ENCODE data around the gene PCARE.

PCARE gene

GRCh38 chr2:29053670-29054400 is 20.5 kb downstream of the PCARE start:
- Histone ChIP-seq H3K4me2 (ENCODE audit: low read depth, low read length, poor library complexity, severe bottlenecking) (no peak overlapping the region), H3K27me3 (ENCODE audit: insufficient read depth, low read length, poor library complexity, severe bottlenecking) (no peaks in the 10 kb centered on the region), H3K79me2 (ENCODE audit: insufficient read depth, low read length) (no peaks in the 10 kb centered on the region), H3K9me2 (replicated peaks; ENCODE audit: low read depth, low read length) (no peaks in the 10 kb centered on the region), H3K4me1 (ENCODE audit: insufficient read depth, low read length, poor library complexity, severe bottlenecking) (peaks cover 4% of the 10 kb centered on the region), H2AFZ (ENCODE audit: low read length) (no peak overlapping the region), H3K4me3 (ENCODE audit: low read length, poor library complexity, severe bottlenecking) (no peak overlapping the region), H3K9ac (ENCODE audit: low read depth, low read length, poor library complexity, severe bottlenecking) (no peak overlapping the region), H4K20me1 (ENCODE audit: insufficient read depth, low read length, poor library complexity, severe bottlenecking) (no peaks in the 10 kb centered on the region), H3K9me3 (ENCODE audit: insufficient read depth, low read depth, low read length) (no peaks in the 10 kb centered on the region), H3F3A (ENCODE audit: low read depth) (no peaks in the 10 kb centered on the region), H3K36me3 (ENCODE audit: insufficient read depth, low read length) (no peaks in the 10 kb centered on the region)
- no peak for TF ChIP-seq CTCF (conservative IDR thresholded peaks at IDR 0.05; ENCODE audit: low read length)

GRCh38 chr2:29053223-29053622 is 21.1 kb downstream of the PCARE start:
- no peaks in the 10 kb centered on the region for H3F3A ChIP-seq (ENCODE audit: low read depth)
- H3K4me3 ChIP-seq (ENCODE audit: low read length, poor library complexity, severe bottlenecking), result no peak overlapping the region
- H3K4me2 ChIP-seq (ENCODE audit: low read depth, low read length, poor library complexity, severe bottlenecking), result no peak overlapping the region
- H3K9me3 ChIP-seq (ENCODE audit: insufficient read depth, low read depth, low read length), result no peaks in the 10 kb centered on the region
- H3K36me3 ChIP-seq (ENCODE audit: insufficient read depth, low read length), result no peaks in the 10 kb centered on the region
- peaks cover 4% of the 10 kb centered on the region for H3K4me1 ChIP-seq (ENCODE audit: insufficient read depth, low read length, poor library complexity, severe bottlenecking)
- no peaks in the 10 kb centered on the region for H3K9me2 ChIP-seq (replicated peaks; ENCODE audit: low read depth, low read length)
- H3K79me2 ChIP-seq (ENCODE audit: insufficient read depth, low read length), result no peaks in the 10 kb centered on the region
- no peak overlapping the region for H2AFZ ChIP-seq (ENCODE audit: low read length)
- H3K9ac ChIP-seq (ENCODE audit: low read depth, low read length, poor library complexity, severe bottlenecking), result no peak overlapping the region
- no peaks in the 10 kb centered on the region for H3K27me3 ChIP-seq (ENCODE audit: insufficient read depth, low read length, poor library complexity, severe bottlenecking)
- H4K20me1 ChIP-seq (ENCODE audit: insufficient read depth, low read length, poor library complexity, severe bottlenecking), result no peaks in the 10 kb centered on the region
- no peak for TF ChIP-seq EZH2phosphoT487 (IDR thresholded peaks at IDR 0.05; ENCODE audit: borderline replicate concordance)
- no peak for TF ChIP-seq CTCF (conservative IDR thresholded peaks at IDR 0.05; ENCODE audit: low read length)

GRCh38 chr2:29052807-29053206 is 21.5 kb downstream of the PCARE start:
- Histone ChIP-seq H3K4me2 (ENCODE audit: low read depth, low read length, poor library complexity, severe bottlenecking) (no peak overlapping the region), H3K36me3 (ENCODE audit: insufficient read depth, low read length) (no peaks in the 10 kb centered on the region), H3K9ac (ENCODE audit: low read depth, low read length, poor library complexity, severe bottlenecking) (no peak overlapping the region), H3F3A (ENCODE audit: low read depth) (no peaks in the 10 kb centered on the region), H4K20me1 (ENCODE audit: insufficient read depth, low read length, poor library complexity, severe bottlenecking) (no peaks in the 10 kb centered on the region), H3K4me3 (ENCODE audit: low read length, poor library complexity, severe bottlenecking) (no peak overlapping the region), H3K4me1 (ENCODE audit: insufficient read depth, low read length, poor library complexity, severe bottlenecking) (peaks cover 4% of the 10 kb centered on the region), H3K27me3 (ENCODE audit: insufficient read depth, low read length, poor library complexity, severe bottlenecking) (no peaks in the 10 kb centered on the region), H3K9me3 (ENCODE audit: insufficient read depth, low read depth, low read length) (no peaks in the 10 kb centered on the region), H3K79me2 (ENCODE audit: insufficient read depth, low read length) (no peaks in the 10 kb centered on the region), H3K9me2 (replicated peaks; ENCODE audit: low read depth, low read length) (no peaks in the 10 kb centered on the region), H2AFZ (ENCODE audit: low read length) (no peak overlapping the region)
- TF ChIP-seq CTCF (conservative IDR thresholded peaks at IDR 0.05; ENCODE audit: low read length), result no peak
- no peak for TF ChIP-seq EZH2phosphoT487 (IDR thresholded peaks at IDR 0.05; ENCODE audit: borderline replicate concordance)

All from Loucy (cell line).